ENCODE measurements around the gene C1orf87.
A peak's percentile ranks its signal among the peaks of the same experiment; 100 is the strongest.

The C1orf87 gene

GRCh38 chr1:60000625-60001024, 72.9 kb downstream of the C1orf87 start:
- Histone ChIP-seq H3K9ac (ENCODE audit: low read depth in 1 of 2, low read length in 2 of 2) (no peak overlapping the region), H3K27ac (ENCODE audit: low read depth in 2 of 2, low read length in 2 of 2) (no peak overlapping the region), H3K4me1 (ENCODE audit: control insufficient read depth in 2 of 2, insufficient read depth in 2 of 2, low read length in 2 of 2) (no peaks in the 10 kb centered on the region), H3K27me3 (ENCODE audit: control insufficient read depth in 2 of 2, insufficient read depth in 2 of 2, low read length in 2 of 2) (no peaks in the 10 kb centered on the region), H3K36me3 (ENCODE audit: control insufficient read depth in 2 of 2, insufficient read depth in 2 of 2, low read length in 2 of 2) (no peaks in the 10 kb centered on the region), H3K9me3 (ENCODE audit: control insufficient read depth in 2 of 2, low read length in 2 of 2) (no peaks in the 10 kb centered on the region), H3K4me3 (ENCODE audit: low read length in 2 of 2) (no peak overlapping the region)

GRCh38 chr1:59999746-60000145, 73.8 kb downstream of the C1orf87 start:
- Histone ChIP-seq H3K27me3 (ENCODE audit: control insufficient read depth in 2 of 2, insufficient read depth in 2 of 2, low read length in 2 of 2) (no peaks in the 10 kb centered on the region), H3K4me1 (ENCODE audit: control insufficient read depth in 2 of 2, insufficient read depth in 2 of 2, low read length in 2 of 2) (no peaks in the 10 kb centered on the region), H3K9me3 (ENCODE audit: control insufficient read depth in 2 of 2, low read length in 2 of 2) (no peaks in the 10 kb centered on the region), H3K9ac (ENCODE audit: low read depth in 1 of 2, low read length in 2 of 2) (no peak overlapping the region), H3K36me3 (ENCODE audit: control insufficient read depth in 2 of 2, insufficient read depth in 2 of 2, low read length in 2 of 2) (no peaks in the 10 kb centered on the region), H3K27ac (ENCODE audit: low read depth in 2 of 2, low read length in 2 of 2) (no peak overlapping the region), H3K4me3 (ENCODE audit: low read length in 2 of 2) (no peak overlapping the region)

GRCh38 chr1:59999006-59999405, 74.6 kb downstream of the C1orf87 start:
- no peaks in the 10 kb centered on the region for H3K9me3 ChIP-seq (ENCODE audit: control insufficient read depth in 2 of 2, low read length in 2 of 2)
- no peak overlapping the region for H3K4me3 ChIP-seq (ENCODE audit: low read length in 2 of 2)
- no peaks in the 10 kb centered on the region for H3K36me3 ChIP-seq (ENCODE audit: control insufficient read depth in 2 of 2, insufficient read depth in 2 of 2, low read length in 2 of 2)
- no peaks in the 10 kb centered on the region for H3K4me1 ChIP-seq (ENCODE audit: control insufficient read depth in 2 of 2, insufficient read depth in 2 of 2, low read length in 2 of 2)
- H3K27ac ChIP-seq (ENCODE audit: low read depth in 2 of 2, low read length in 2 of 2) = no peak overlapping the region
- no peak overlapping the region for H3K9ac ChIP-seq (ENCODE audit: low read depth in 1 of 2, low read length in 2 of 2)
- H3K27me3 ChIP-seq (ENCODE audit: control insufficient read depth in 2 of 2, insufficient read depth in 2 of 2, low read length in 2 of 2) = no peaks in the 10 kb centered on the region

GRCh38 chr1:59997479-59998115, 76.0 kb downstream of the C1orf87 start:
- no peak overlapping the region for H3K27ac ChIP-seq (ENCODE audit: low read depth in 2 of 2, low read length in 2 of 2)
- H3K9ac ChIP-seq (ENCODE audit: low read depth in 1 of 2, low read length in 2 of 2) = no peak overlapping the region
- no peaks in the 10 kb centered on the region for H3K27me3 ChIP-seq (ENCODE audit: control insufficient read depth in 2 of 2, insufficient read depth in 2 of 2, low read length in 2 of 2)

GRCh38 chr1:59994302-59995198, 79.0 kb downstream of the C1orf87 start:
- H3K9me3 ChIP-seq (ENCODE audit: control insufficient read depth in 2 of 2, low read length in 2 of 2) = no peaks in the 10 kb centered on the region
- no peaks in the 10 kb centered on the region for H3K27me3 ChIP-seq (ENCODE audit: control insufficient read depth in 2 of 2, insufficient read depth in 2 of 2, low read length in 2 of 2)
- no peaks in the 10 kb centered on the region for H3K36me3 ChIP-seq (ENCODE audit: control insufficient read depth in 2 of 2, insufficient read depth in 2 of 2, low read length in 2 of 2)
- H3K9ac ChIP-seq (ENCODE audit: low read depth in 1 of 2, low read length in 2 of 2) = no peak overlapping the region
- H3K27ac ChIP-seq (ENCODE audit: low read depth in 2 of 2, low read length in 2 of 2) = peak overlapping the region in 1 of 2 donors; percentile 32
- no peaks in the 10 kb centered on the region for H3K4me1 ChIP-seq (ENCODE audit: control insufficient read depth in 2 of 2, insufficient read depth in 2 of 2, low read length in 2 of 2)
- no peak overlapping the region for H3K4me3 ChIP-seq (ENCODE audit: low read length in 2 of 2)

More at GRCh38 chr1:59997479-59998115, 76.0 kb downstream of the C1orf87 start:
- Histone ChIP-seq H3K9me3 (ENCODE audit: control insufficient read depth in 2 of 2, low read length in 2 of 2) (no peaks in the 10 kb centered on the region), H3K4me1 (ENCODE audit: control insufficient read depth in 2 of 2, insufficient read depth in 2 of 2, low read length in 2 of 2) (no peaks in the 10 kb centered on the region), H3K36me3 (ENCODE audit: control insufficient read depth in 2 of 2, insufficient read depth in 2 of 2, low read length in 2 of 2) (no peaks in the 10 kb centered on the region), H3K4me3 (ENCODE audit: low read length in 2 of 2) (no peak overlapping the region)

- Histone ChIP-seq H3K27me3 (ENCODE audit: control insufficient read depth in 2 of 2, insufficient read depth in 2 of 2, low read length in 2 of 2) (no peaks in the 10 kb centered on the region), H3K9me3 (ENCODE audit: control insufficient read depth in 2 of 2, low read length in 2 of 2) (no peaks in the 10 kb centered on the region), H3K4me1 (ENCODE audit: control insufficient read depth in 2 of 2, insufficient read depth in 2 of 2, low read length in 2 of 2) (no peaks in the 10 kb centered on the region), H3K9ac (ENCODE audit: low read depth in 1 of 2, low read length in 2 of 2) (no peak overlapping the region), H3K4me3 (ENCODE audit: low read length in 2 of 2) (no peak overlapping the region), H3K27ac (ENCODE audit: low read depth in 2 of 2, low read length in 2 of 2) (no peak overlapping the region), H3K36me3 (ENCODE audit: control insufficient read depth in 2 of 2, insufficient read depth in 2 of 2, low read length in 2 of 2) (no peaks in the 10 kb centered on the region)
These were observed 81.3 kb downstream of the C1orf87 start for GRCh38 chr1:59992040-59992820.

- Histone ChIP-seq H3K4me1 (ENCODE audit: control insufficient read depth in 2 of 2, insufficient read depth in 2 of 2, low read length in 2 of 2) (no peaks in the 10 kb centered on the region), H3K9ac (ENCODE audit: low read depth in 1 of 2, low read length in 2 of 2) (no peak overlapping the region), H3K27ac (ENCODE audit: low read depth in 2 of 2, low read length in 2 of 2) (no peak overlapping the region), H3K4me3 (ENCODE audit: low read length in 2 of 2) (no peak overlapping the region), H3K9me3 (ENCODE audit: control insufficient read depth in 2 of 2, low read length in 2 of 2) (no peaks in the 10 kb centered on the region), H3K27me3 (ENCODE audit: control insufficient read depth in 2 of 2, insufficient read depth in 2 of 2, low read length in 2 of 2) (no peaks in the 10 kb centered on the region), H3K36me3 (ENCODE audit: control insufficient read depth in 2 of 2, insufficient read depth in 2 of 2, low read length in 2 of 2) (no peaks in the 10 kb centered on the region)
These were observed 83.1 kb downstream of the C1orf87 start for GRCh38 chr1:59990470-59990869.

GRCh38 chr1:59986516-59987310, 86.9 kb downstream of the C1orf87 start:
- H3K27ac ChIP-seq (ENCODE audit: low read depth in 2 of 2, low read length in 2 of 2) = no peak overlapping the region

GRCh38 chr1:59985911-59986515, 87.6 kb downstream of the C1orf87 start:
- no peak overlapping the region for H3K27ac ChIP-seq (ENCODE audit: low read depth in 2 of 2, low read length in 2 of 2)
- H3K4me3 ChIP-seq (ENCODE audit: low read length in 2 of 2) = no peak overlapping the region
- no peaks in the 10 kb centered on the region for H3K27me3 ChIP-seq (ENCODE audit: control insufficient read depth in 2 of 2, insufficient read depth in 2 of 2, low read length in 2 of 2)

More at GRCh38 chr1:59986516-59987310, 86.9 kb downstream of the C1orf87 start:
- no peaks in the 10 kb centered on the region for H3K9me3 ChIP-seq (ENCODE audit: control insufficient read depth in 2 of 2, low read length in 2 of 2)
- no peak overlapping the region for H3K9ac ChIP-seq (ENCODE audit: low read depth in 1 of 2, low read length in 2 of 2)
- H3K4me1 ChIP-seq (ENCODE audit: control insufficient read depth in 2 of 2, insufficient read depth in 2 of 2, low read length in 2 of 2) = no peaks in the 10 kb centered on the region
- H3K27me3 ChIP-seq (ENCODE audit: control insufficient read depth in 2 of 2, insufficient read depth in 2 of 2, low read length in 2 of 2) = no peaks in the 10 kb centered on the region
- no peaks in the 10 kb centered on the region for H3K36me3 ChIP-seq (ENCODE audit: control insufficient read depth in 2 of 2, insufficient read depth in 2 of 2, low read length in 2 of 2)
- H3K4me3 ChIP-seq (ENCODE audit: low read length in 2 of 2) = no peak overlapping the region

More at GRCh38 chr1:59985911-59986515, 87.6 kb downstream of the C1orf87 start:
- Histone ChIP-seq H3K36me3 (ENCODE audit: control insufficient read depth in 2 of 2, insufficient read depth in 2 of 2, low read length in 2 of 2) (no peaks in the 10 kb centered on the region), H3K9me3 (ENCODE audit: control insufficient read depth in 2 of 2, low read length in 2 of 2) (no peaks in the 10 kb centered on the region), H3K4me1 (ENCODE audit: control insufficient read depth in 2 of 2, insufficient read depth in 2 of 2, low read length in 2 of 2) (no peaks in the 10 kb centered on the region), H3K9ac (ENCODE audit: low read depth in 1 of 2, low read length in 2 of 2) (no peak overlapping the region)
